GM12878 (cell line): ENCODE results near the gene ATP6V0C. TPM values are rescaled to one million over a fixed set of nuclear protein-coding genes. Genes with fewer than 3 reads are reported as not detected.

Experiments used
- ATAC-seq: fragments of 200-7000 bp; cut with Tn5 transposase; 3 replicates; pipeline ENCODE4 v1.9.1; 2020; ENCODE audit warnings: mild to moderate bottlenecking, moderate library complexity
- BruUV-seq: library from RNA; stranded (reverse); fragments of 400-500 nt; replicated peaks from 2 replicates; lab custom pipeline; 2021; lab: Mats Ljungman, UMichigan
- CTCF ChIA-PET: fragments of 300-600 bp; sonication (Branson Sonifier 250); formaldehyde crosslinking; extraction: SDS; loops from one replicate; lab custom pipeline; 2021; ENCODE audit warnings: inconsistent platforms; lab: Yijun Ruan, JAX
- POLR2A ChIA-PET: fragments of 350-600 bp; formaldehyde crosslinking; extraction: SDS; loops from one replicate; lab custom pipeline; 2021; ENCODE audit warnings: inconsistent platforms; lab: Charles Lee
- RAD21 ChIA-PET: fragments of 300-600 bp; sonication (Branson Sonifier 250); formaldehyde crosslinking; loops from one replicate; lab custom pipeline; 2023; ENCODE audit warnings: antibody characterized with exemption; ENCODE audit not compliant: unreplicated experiment; lab: Charles Lee
- SMC1A ChIA-PET: fragments of 300-600 bp; sonication (Branson Sonifier 250); formaldehyde crosslinking; loops from one replicate; lab custom pipeline; 2023; ENCODE audit not compliant: unreplicated experiment, uncharacterized antibody; lab: Charles Lee
- DNase-seq: peaks from one replicate; pipeline ENCODE4 v3.0.0-alpha.2; 2011; ENCODE audit warnings: low read depth, low spot score
- FAIRE-seq: peaks from 3 replicates; lab custom pipeline; 2011; peaks lifted over from hg19 to GRCh38; lab: Jason Lieb, UNC
- H2AFZ ChIP-seq: 2 replicates; pipeline ENCODE4 v1.6.0; 2011; ENCODE audit warnings: low read depth, low read length, control low read depth; ENCODE audit not compliant: control insufficient read depth
- H3K27ac ChIP-seq: 2 replicates; pipeline ENCODE4 v1.5.1; 2011; ENCODE audit warnings: control low read depth; ENCODE audit not compliant: control insufficient read depth, insufficient read depth
- H3K27me3 ChIP-seq, 2 experiments: replicated peaks in 1 of 2; 2 replicates each; pipeline versions ENCODE4 v1.6.0 to v1.6.1; 2011; ENCODE audit warnings: low read length in 1 of 2; ENCODE audit not compliant: control insufficient read depth in 2 of 2, insufficient read depth in 2 of 2
- H3K36me3 ChIP-seq, 2 experiments: 2 replicates each; pipeline ENCODE4 v1.5.1; 2011; ENCODE audit warnings: low read length in 1 of 2; ENCODE audit not compliant: control insufficient read depth in 2 of 2, insufficient read depth in 2 of 2
- H3K4me1 ChIP-seq: 2 replicates; pipeline ENCODE4 v1.6.1; 2011; ENCODE audit warnings: mild to moderate bottlenecking, low read length, moderate library complexity, mixed read lengths; ENCODE audit not compliant: control insufficient read depth, insufficient read depth
- H3K4me2 ChIP-seq: 2 replicates; pipeline ENCODE4 v1.6.0; 2011; ENCODE audit warnings: control low read depth; ENCODE audit not compliant: control insufficient read depth, insufficient read depth
- H3K4me3 ChIP-seq: fragments of 200-600 bp; sonication (generic); 2 replicates; pipeline ENCODE4 v1.5.1; 2016
- H3K79me2 ChIP-seq: 2 replicates; pipeline ENCODE4 v1.6.0; 2011; ENCODE audit warnings: low read length; ENCODE audit not compliant: control insufficient read depth, insufficient read depth
- H3K9ac ChIP-seq: 2 replicates; pipeline ENCODE4 v1.8.0; 2011; ENCODE audit warnings: low read length, control low read depth, mixed read lengths; ENCODE audit not compliant: control insufficient read depth, insufficient read depth
- H3K9me3 ChIP-seq: replicated peaks from 3 replicates; pipeline ENCODE4 v1.5.1; 2011; ENCODE audit warnings: mild to moderate bottlenecking, low read length; ENCODE audit not compliant: control insufficient read depth, insufficient read depth
- H4K20me1 ChIP-seq: 2 replicates; pipeline ENCODE4 v1.6.0; 2011; ENCODE audit not compliant: control insufficient read depth, insufficient read depth
- BCL11A ChIP-seq: IDR thresholded peaks from 2 replicates; pipeline ENCODE4 v1.6.1; 2011; ENCODE audit warnings: low read depth, low read length
- CEBPB ChIP-seq, 2 experiments: fragments of 150-350 bp in 1 of 2; IDR thresholded peaks; 2 replicates each; pipeline ENCODE4 v1.6.1; 2012 to 2014; ENCODE audit warnings: low read depth in 2 of 2, low read length in 2 of 2, borderline replicate concordance in 1 of 2, inconsistent platforms in 1 of 2
- CHD4 ChIP-seq: fragments of 200-600 bp; sonication (generic); IDR thresholded peaks from 2 replicates; pipeline ENCODE4 v1.6.1; 2016; ENCODE audit warnings: mild to moderate bottlenecking
- EED ChIP-seq: sonication (generic); IDR thresholded peaks from 2 replicates; pipeline ENCODE4 v1.6.1; 2016; ENCODE audit warnings: antibody characterized with exemption, low read depth
- EP300 ChIP-seq, 2 experiments: fragments of 150-350 bp in 1 of 2; IDR thresholded peaks; 2 replicates each; pipeline ENCODE4 v1.6.1; 2011 to 2012; ENCODE audit warnings: low read depth in 2 of 2, low read length in 2 of 2, borderline replicate concordance in 1 of 2, improper control_type of control experiment in 1 of 2, inconsistent platforms in 1 of 2; ENCODE audit not compliant: control insufficient read depth in 1 of 2
- GABPA ChIP-seq: IDR thresholded peaks from 2 replicates; pipeline ENCODE4 v1.6.1; 2014; ENCODE audit warnings: antibody characterized with exemption, low read depth, mild to moderate bottlenecking, inconsistent platforms
- HCFC1 ChIP-seq: fragments of 150-350 bp; IDR thresholded peaks from 2 replicates; pipeline ENCODE4 v1.6.1; 2014; ENCODE audit warnings: low read length
- MTA3 ChIP-seq: IDR thresholded peaks from 2 replicates; pipeline ENCODE4 v1.6.1; 2012; ENCODE audit warnings: low read length, inconsistent platforms, borderline replicate concordance
- RELA ChIP-seq: fragments of 450-650 bp; IDR thresholded peaks from 2 replicates; pipeline ENCODE4 v1.8.0; 2014; ENCODE audit warnings: borderline replicate concordance; ENCODE audit not compliant: partially characterized antibody
- STAT1 ChIP-seq: fragments of 450-650 bp; conservative IDR thresholded peaks from 2 replicates; pipeline ENCODE4 v1.6.1; 2014; ENCODE audit warnings: antibody characterized with exemption, mild to moderate bottlenecking
- SUPT20H ChIP-seq: IDR thresholded peaks from 2 replicates; pipeline ENCODE4 v1.6.1; 2011; ENCODE audit warnings: low read depth, mild to moderate bottlenecking, low read length, moderate library complexity, borderline replicate concordance; ENCODE audit not compliant: control insufficient read depth
- TCF7 ChIP-seq: IDR thresholded peaks from 2 replicates; pipeline ENCODE4 v1.6.1; 2014; ENCODE audit warnings: antibody characterized with exemption, borderline replicate concordance
- ZSCAN29 ChIP-seq: fragments of 450-650 bp; IDR thresholded peaks from 2 replicates; pipeline ENCODE4 v1.6.1; 2017; ENCODE audit warnings: mild to moderate bottlenecking, moderate library complexity
- WGBS: methylation state at CpG from one replicate; pipeline ENCODE4 v1.1.6; 2016; ENCODE audit warnings: low lambda C conversion rate; ENCODE audit not compliant: insufficient replicate concordance, insufficient coverage; ENCODE audit errors: missing lambda C conversion rate; 5-methylcytosine and 5-hydroxymethylcytosine counted together
- in situ Hi-C: fragments of 300-500 bp; cut with MboI; formaldehyde crosslinking; loops from 9 replicates; pipeline ENCODE4 v1.14.3; 2018; ENCODE audit warnings: mixed read lengths
- intact Hi-C: fragments of 100-400 bp; cut with micrococcal nuclease; formaldehyde crosslinking; loops from one replicate; pipeline ENCODE4 v1.14.2; 2022; ENCODE audit not compliant: unreplicated experiment
- polyA plus RNA-seq, 11 experiments: library from polyadenylated mRNA; depleted of rRNA in 4 of 11; unstranded in 6 of 11; stranded (reverse) in 5 of 11; fragments of >200 nt; fragmentation: Nextera tagmentation in 4 of 11; fragmentation: Illumina TruSeq in 1 of 11; extraction: Ambion mirVana in 4 of 11; extraction: Trizol in 1 of 11; gene quantifications; 1 replicate in 1 of 11; 2 replicates in 10 of 11; pipeline versions ENCODE4 v1.2.1 to v1.2.3, GENCODE V29; 2011 to 2016; ENCODE audit warnings: inconsistent platforms in 2 of 11, missing spikeins in 2 of 11, low read depth in 1 of 11
- total RNA-seq, 4 experiments: library from RNA; depleted of rRNA in 3 of 4; stranded (reverse); fragments of >200 nt in 3 of 4; fragmentation: Illumina TruSeq in 1 of 4; extraction: Trizol in 1 of 4; gene quantifications; 2 replicates each; pipeline versions ENCODE4 v1.2.1 to v1.2.3, GENCODE V29; 2013 to 2021
- TF ChIP-seq, protein P1 (sequence below): fragments of 450-650 bp; IDR thresholded peaks from 2 replicates; pipeline ENCODE4 v1.6.1; 2017; ENCODE audit warnings: low read depth, mild to moderate bottlenecking, moderate library complexity
- TF ChIP-seq, protein P2 (sequence below): fragments of 150-350 bp; IDR thresholded peaks from 2 replicates; pipeline ENCODE4 v1.6.1; 2014; ENCODE audit warnings: mild to moderate bottlenecking, low read depth, low read length
- TF ChIP-seq, protein P3 (sequence below): fragments of 150-350 bp; IDR thresholded peaks from 2 replicates; pipeline ENCODE4 v1.6.1; 2016; ENCODE audit warnings: low read depth, low read length
- TF ChIP-seq, protein P4 (sequence below): fragments of 450-650 bp; IDR thresholded peaks from 2 replicates; pipeline ENCODE4 v1.6.1; 2017; ENCODE audit warnings: mild to moderate bottlenecking, low read depth, inconsistent platforms; ENCODE audit not compliant: poor library complexity, severe bottlenecking

The ATP6V0C gene
- total and polyA plus RNA-seq, 10 of the 15 experiments (the other 5 are each of a cell fraction or from before 2014, with no cell fraction given) = 2.4 to 135 (median 18.4) TPM

DNA sequence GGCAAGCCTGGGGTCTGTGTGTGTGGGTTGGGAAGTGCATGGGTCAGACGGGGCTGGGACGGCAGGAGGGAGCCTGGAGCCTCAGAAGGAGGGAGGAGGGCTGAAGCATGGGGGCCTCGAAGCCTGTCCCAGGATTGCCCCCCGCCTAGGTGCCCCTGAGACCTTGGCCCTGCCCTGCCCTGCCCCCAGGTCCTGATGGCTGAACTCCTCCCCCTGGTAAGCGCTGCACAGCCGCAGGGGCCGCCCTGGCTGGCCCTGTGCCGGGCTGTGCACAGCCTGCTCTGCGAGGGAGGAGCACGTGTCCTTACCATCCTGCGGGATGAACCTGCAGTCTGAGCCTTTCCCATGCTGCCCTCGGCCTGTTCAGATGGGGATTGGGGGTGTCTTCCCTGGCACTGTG lies 49.4 kb upstream of the ATP6V0C start:
- no TSS peak for BruUV-seq
- Histone ChIP-seq H2AFZ (no peak overlapping the region), H3K27me3 (no peaks in the 10 kb centered on the region), H3K9me3 (no peaks in the 10 kb centered on the region), H4K20me1 (no peaks in the 10 kb centered on the region), H3K9ac (no peak overlapping the region), H3K79me2 (peaks cover 6% of the 10 kb centered on the region), H3K4me1 (peaks cover 13% of the 10 kb centered on the region), H3K27ac (no peak overlapping the region), H3K4me3 (no peak overlapping the region), H3K4me2 (no peak overlapping the region), H3K36me3 (no peaks in the 10 kb centered on the region; a peak in 1 of 4 replicates)
- CTCF ChIA-PET = no interaction called here
- FAIRE-seq (no peak), DNase-seq (no peak), ATAC-seq (no peak)
- 85% methylated on average over 12 of the region's 12 CpGs for WGBS
- RAD21 ChIA-PET = no interaction called here
- POLR2A ChIA-PET = no interaction called here
- in situ Hi-C loops = no loop called here
- SMC1A ChIA-PET = no interaction called here
- intact Hi-C loops = no loop called here
- no peak for TF ChIP-seq STAT1
- no peak for TF ChIP-seq EED
- TF ChIP-seq MTA3 = no peak
- TF ChIP-seq, protein P1, sequence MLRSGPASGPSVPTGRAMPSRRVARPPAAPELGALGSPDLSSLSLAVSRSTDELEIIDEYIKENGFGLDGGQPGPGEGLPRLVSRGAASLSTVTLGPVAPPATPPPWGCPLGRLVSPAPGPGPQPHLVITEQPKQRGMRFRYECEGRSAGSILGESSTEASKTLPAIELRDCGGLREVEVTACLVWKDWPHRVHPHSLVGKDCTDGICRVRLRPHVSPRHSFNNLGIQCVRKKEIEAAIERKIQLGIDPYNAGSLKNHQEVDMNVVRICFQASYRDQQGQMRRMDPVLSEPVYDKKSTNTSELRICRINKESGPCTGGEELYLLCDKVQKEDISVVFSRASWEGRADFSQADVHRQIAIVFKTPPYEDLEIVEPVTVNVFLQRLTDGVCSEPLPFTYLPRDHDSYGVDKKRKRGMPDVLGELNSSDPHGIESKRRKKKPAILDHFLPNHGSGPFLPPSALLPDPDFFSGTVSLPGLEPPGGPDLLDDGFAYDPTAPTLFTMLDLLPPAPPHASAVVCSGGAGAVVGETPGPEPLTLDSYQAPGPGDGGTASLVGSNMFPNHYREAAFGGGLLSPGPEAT = no peak
- TF ChIP-seq, protein P2, sequence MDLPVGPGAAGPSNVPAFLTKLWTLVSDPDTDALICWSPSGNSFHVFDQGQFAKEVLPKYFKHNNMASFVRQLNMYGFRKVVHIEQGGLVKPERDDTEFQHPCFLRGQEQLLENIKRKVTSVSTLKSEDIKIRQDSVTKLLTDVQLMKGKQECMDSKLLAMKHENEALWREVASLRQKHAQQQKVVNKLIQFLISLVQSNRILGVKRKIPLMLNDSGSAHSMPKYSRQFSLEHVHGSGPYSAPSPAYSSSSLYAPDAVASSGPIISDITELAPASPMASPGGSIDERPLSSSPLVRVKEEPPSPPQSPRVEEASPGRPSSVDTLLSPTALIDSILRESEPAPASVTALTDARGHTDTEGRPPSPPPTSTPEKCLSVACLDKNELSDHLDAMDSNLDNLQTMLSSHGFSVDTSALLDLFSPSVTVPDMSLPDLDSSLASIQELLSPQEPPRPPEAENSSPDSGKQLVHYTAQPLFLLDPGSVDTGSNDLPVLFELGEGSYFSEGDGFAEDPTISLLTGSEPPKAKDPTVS = no peak
- no peak for TF ChIP-seq SUPT20H
- no peak for TF ChIP-seq CEBPB (IDR thresholded peaks at IDR 0.05; ENCODE audit: borderline replicate concordance in 1 of 2, low read depth in 2 of 2, low read length in 2 of 2)
- TF ChIP-seq ZSCAN29 = no peak
- TF ChIP-seq CHD4 = no peak
- TF ChIP-seq GABPA = no peak
- no peak for TF ChIP-seq RELA
- no peak for TF ChIP-seq TCF7
- TF ChIP-seq HCFC1 = no peak
- no peak for TF ChIP-seq BCL11A
- TF ChIP-seq EP300 (IDR thresholded peaks at IDR 0.05; ENCODE audit: borderline replicate concordance in 1 of 2, control insufficient read depth in 1 of 2, low read depth in 2 of 2, low read length in 2 of 2) = no peak
- TF ChIP-seq, protein P3, sequence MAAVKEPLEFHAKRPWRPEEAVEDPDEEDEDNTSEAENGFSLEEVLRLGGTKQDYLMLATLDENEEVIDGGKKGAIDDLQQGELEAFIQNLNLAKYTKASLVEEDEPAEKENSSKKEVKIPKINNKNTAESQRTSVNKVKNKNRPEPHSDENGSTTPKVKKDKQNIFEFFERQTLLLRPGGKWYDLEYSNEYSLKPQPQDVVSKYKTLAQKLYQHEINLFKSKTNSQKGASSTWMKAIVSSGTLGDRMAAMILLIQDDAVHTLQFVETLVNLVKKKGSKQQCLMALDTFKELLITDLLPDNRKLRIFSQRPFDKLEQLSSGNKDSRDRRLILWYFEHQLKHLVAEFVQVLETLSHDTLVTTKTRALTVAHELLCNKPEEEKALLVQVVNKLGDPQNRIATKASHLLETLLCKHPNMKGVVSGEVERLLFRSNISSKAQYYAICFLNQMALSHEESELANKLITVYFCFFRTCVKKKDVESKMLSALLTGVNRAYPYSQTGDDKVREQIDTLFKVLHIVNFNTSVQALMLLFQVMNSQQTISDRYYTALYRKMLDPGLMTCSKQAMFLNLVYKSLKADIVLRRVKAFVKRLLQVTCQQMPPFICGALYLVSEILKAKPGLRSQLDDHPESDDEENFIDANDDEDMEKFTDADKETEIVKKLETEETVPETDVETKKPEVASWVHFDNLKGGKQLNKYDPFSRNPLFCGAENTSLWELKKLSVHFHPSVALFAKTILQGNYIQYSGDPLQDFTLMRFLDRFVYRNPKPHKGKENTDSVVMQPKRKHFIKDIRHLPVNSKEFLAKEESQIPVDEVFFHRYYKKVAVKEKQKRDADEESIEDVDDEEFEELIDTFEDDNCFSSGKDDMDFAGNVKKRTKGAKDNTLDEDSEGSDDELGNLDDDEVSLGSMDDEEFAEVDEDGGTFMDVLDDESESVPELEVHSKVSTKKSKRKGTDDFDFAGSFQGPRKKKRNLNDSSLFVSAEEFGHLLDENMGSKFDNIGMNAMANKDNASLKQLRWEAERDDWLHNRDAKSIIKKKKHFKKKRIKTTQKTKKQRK = no peak
- TF ChIP-seq, protein P4, sequence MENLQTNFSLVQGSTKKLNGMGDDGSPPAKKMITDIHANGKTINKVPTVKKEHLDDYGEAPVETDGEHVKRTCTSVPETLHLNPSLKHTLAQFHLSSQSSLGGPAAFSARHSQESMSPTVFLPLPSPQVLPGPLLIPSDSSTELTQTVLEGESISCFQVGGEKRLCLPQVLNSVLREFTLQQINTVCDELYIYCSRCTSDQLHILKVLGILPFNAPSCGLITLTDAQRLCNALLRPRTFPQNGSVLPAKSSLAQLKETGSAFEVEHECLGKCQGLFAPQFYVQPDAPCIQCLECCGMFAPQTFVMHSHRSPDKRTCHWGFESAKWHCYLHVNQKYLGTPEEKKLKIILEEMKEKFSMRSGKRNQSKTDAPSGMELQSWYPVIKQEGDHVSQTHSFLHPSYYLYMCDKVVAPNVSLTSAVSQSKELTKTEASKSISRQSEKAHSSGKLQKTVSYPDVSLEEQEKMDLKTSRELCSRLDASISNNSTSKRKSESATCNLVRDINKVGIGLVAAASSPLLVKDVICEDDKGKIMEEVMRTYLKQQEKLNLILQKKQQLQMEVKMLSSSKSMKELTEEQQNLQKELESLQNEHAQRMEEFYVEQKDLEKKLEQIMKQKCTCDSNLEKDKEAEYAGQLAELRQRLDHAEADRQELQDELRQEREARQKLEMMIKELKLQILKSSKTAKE = no peak
